Measurements from ENCODE around the gene OBP2B.
"Not testable (repeated sequence)": the region's sequence is repeated elsewhere in the genome, so short reads cannot be mapped to it uniquely, and the experiment has no call there.

The OBP2B gene

GRCh38 chr9:133253268-133253667, 44.2 kb upstream of the OBP2B start:
- no peak for DNase-seq (ENCODE audit: low spot score)
- TF ChIP-seq CTCF (IDR thresholded peaks at IDR 0.05; ENCODE audit: extremely low read depth, missing control alignments) = no peak

GRCh38 chr9:133252301-133253020, 43.4 kb upstream of the OBP2B start:
- TF ChIP-seq CTCF (IDR thresholded peaks at IDR 0.05; ENCODE audit: extremely low read depth, missing control alignments) = no peak
- no peak for DNase-seq (ENCODE audit: low spot score)

GRCh38 chr9:133251773-133252172, 42.7 kb upstream of the OBP2B start:
- no peak for TF ChIP-seq CTCF (IDR thresholded peaks at IDR 0.05; ENCODE audit: extremely low read depth, missing control alignments)
- no peak for DNase-seq (ENCODE audit: low spot score)

GRCh38 chr9:133251221-133251620, 42.2 kb upstream of the OBP2B start:
- DNase-seq (ENCODE audit: low spot score) = not testable (repeated sequence)

GRCh38 chr9:133250741-133251170, 41.7 kb upstream of the OBP2B start:
- TF ChIP-seq CTCF (IDR thresholded peaks at IDR 0.05; ENCODE audit: extremely low read depth, missing control alignments) = no peak
- no peak for DNase-seq (ENCODE audit: low spot score)

- no peak for TF ChIP-seq CTCF (IDR thresholded peaks at IDR 0.05; ENCODE audit: extremely low read depth, missing control alignments)
- no peak for DNase-seq (ENCODE audit: low spot score)
Measured at GRCh38 chr9:133249337-133249736, 40.3 kb upstream of the OBP2B start.

- no peak for DNase-seq (ENCODE audit: low spot score)
- TF ChIP-seq CTCF (IDR thresholded peaks at IDR 0.05; ENCODE audit: extremely low read depth, missing control alignments) = no peak
Measured at GRCh38 chr9:133248726-133249295, 39.8 kb upstream of the OBP2B start.

- no peak for TF ChIP-seq CTCF (IDR thresholded peaks at IDR 0.05; ENCODE audit: extremely low read depth, missing control alignments)
- DNase-seq (ENCODE audit: low spot score) = no peak
Measured at GRCh38 chr9:133247632-133248031, 38.6 kb upstream of the OBP2B start.

All from GM20000 (cell line).